Central memory CD8-positive, alpha-beta T cell (primary cell): ENCODE data around the gene CCNB1.
"Not testable (repeated sequence)": the region's sequence is repeated elsewhere in the genome, so short reads cannot be mapped to it uniquely, and the experiment has no call there.

ENCODE experiments used
- ATAC-seq: fragments of 150-1000 bp; cut with Tn5 transposase; replicated peaks from 2 replicates; pipeline ENCODE4 v1.10.0; 2022; ENCODE audit warnings: mild to moderate bottlenecking, moderate FRiP score, moderate number of reproducible peaks; ENCODE audit not compliant: poor library complexity, severe bottlenecking; ENCODE audit errors: extremely low read depth
- DNase-seq, 2 donors: peaks; one replicate each; pipeline ENCODE4 v3.0.0; 2021; ENCODE audit warnings: low spot score in 2 of 2
- H3K27ac Mint-ChIP-seq: one replicate; pipeline ENCODE4 v1.8.0; 2022; ENCODE audit warnings: low read depth, mild to moderate bottlenecking, moderate library complexity, mixed read lengths
- H3K27me3 Mint-ChIP-seq: one replicate; pipeline ENCODE4 v1.8.0; 2022; ENCODE audit warnings: mixed read lengths
- H3K36me3 Mint-ChIP-seq: one replicate; pipeline ENCODE4 v1.8.0; 2022; ENCODE audit warnings: mild to moderate bottlenecking, moderate library complexity, mixed read lengths; ENCODE audit not compliant: insufficient read depth
- H3K4me1 Mint-ChIP-seq: one replicate; pipeline ENCODE4 v1.8.0; 2022; ENCODE audit warnings: mixed read lengths
- H3K4me3 Mint-ChIP-seq: one replicate; pipeline ENCODE4 v1.8.0; 2022; ENCODE audit warnings: mild to moderate bottlenecking, moderate library complexity, mixed read lengths
- H3K9me3 Mint-ChIP-seq: one replicate; pipeline ENCODE4 v1.8.0; 2022; ENCODE audit warnings: mixed read lengths

The CCNB1 gene

GRCh38 chr5:69166686-69167492, at the start of gene CCNB1:
TSS of gene CCNB1 (plus strand) at chr5:69167150. CDS start at chr5:69167263, 113 bp downstream.
- H3K4me1 Mint-ChIP-seq: peaks cover 20% of the 10 kb centered on the region
- peak within 1 kb of the TSS; percentile 89 for H3K4me3 Mint-ChIP-seq
- DNase-seq (peak; percentile 92 to 95), ATAC-seq (peak; percentile 100)
- H3K27me3 Mint-ChIP-seq: no peaks in the 10 kb centered on the region
- peaks cover 6% of the 10 kb centered on the region for H3K36me3 Mint-ChIP-seq
- H3K9me3 Mint-ChIP-seq: no peaks in the 10 kb centered on the region
- H3K27ac Mint-ChIP-seq: peak within 1 kb of the TSS; percentile 77

- Mint-ChIP-seq H3K36me3 (peaks cover 39% of the 10 kb centered on the region), H3K4me3 (no peak overlapping the region), H3K4me1 (no peaks in the 10 kb centered on the region), H3K27me3 (no peaks in the 10 kb centered on the region), H3K27ac (no peak overlapping the region), H3K9me3 (no peaks in the 10 kb centered on the region)
- DNase-seq: no peak
- no peak for ATAC-seq
Measured at GRCh38 chr5:69129413-69129812, 37.5 kb upstream of the CCNB1 start.

DNA sequence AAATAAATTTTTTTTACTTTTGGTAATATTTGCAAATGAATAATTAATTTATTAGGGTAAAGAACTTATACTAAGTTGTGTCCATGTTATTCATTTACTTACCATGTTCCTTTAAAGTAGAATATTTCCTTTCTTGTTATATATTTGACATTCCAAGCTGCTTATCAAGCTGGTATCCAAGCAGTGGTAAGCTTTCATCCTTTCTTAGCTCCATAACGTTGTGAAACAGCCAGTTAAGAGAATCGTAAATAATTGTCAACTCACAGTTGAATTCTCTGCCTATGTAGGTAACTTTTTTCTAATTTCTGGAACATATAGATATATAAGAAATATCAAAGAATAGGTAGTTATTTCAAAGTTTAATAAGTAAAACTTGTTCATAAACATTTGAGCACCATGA, 36.7 kb upstream of the CCNB1 start:
- H3K36me3 Mint-ChIP-seq: peaks cover 31% of the 10 kb centered on the region
- DNase-seq: no peak
- no peak for ATAC-seq
- no peaks in the 10 kb centered on the region for H3K4me1 Mint-ChIP-seq
- H3K27ac Mint-ChIP-seq: no peak overlapping the region
- no peak overlapping the region for H3K4me3 Mint-ChIP-seq
- H3K9me3 Mint-ChIP-seq: no peaks in the 10 kb centered on the region
- H3K27me3 Mint-ChIP-seq: no peaks in the 10 kb centered on the region

GRCh38 chr5:69131304-69131703, 35.6 kb upstream of the CCNB1 start:
- no peaks in the 10 kb centered on the region for H3K9me3 Mint-ChIP-seq
- no peak for ATAC-seq
- DNase-seq: no peak
- H3K27me3 Mint-ChIP-seq: no peaks in the 10 kb centered on the region
- no peak overlapping the region for H3K4me3 Mint-ChIP-seq
- peaks cover 23% of the 10 kb centered on the region for H3K36me3 Mint-ChIP-seq
- no peak overlapping the region for H3K27ac Mint-ChIP-seq
- H3K4me1 Mint-ChIP-seq: no peaks in the 10 kb centered on the region

GRCh38 chr5:69134126-69134525, 32.8 kb upstream of the CCNB1 start:
- ATAC-seq: no peak
- H3K27ac Mint-ChIP-seq: no peak overlapping the region

GRCh38 chr5:69136293-69136692, 30.7 kb upstream of the CCNB1 start:
- no peaks in the 10 kb centered on the region for H3K36me3 Mint-ChIP-seq
- no peaks in the 10 kb centered on the region for H3K9me3 Mint-ChIP-seq
- DNase-seq (no peak), ATAC-seq (no peak)
- no peak overlapping the region for H3K27ac Mint-ChIP-seq
- H3K27me3 Mint-ChIP-seq: no peaks in the 10 kb centered on the region
- no peak overlapping the region for H3K4me3 Mint-ChIP-seq
- no peaks in the 10 kb centered on the region for H3K4me1 Mint-ChIP-seq

More at GRCh38 chr5:69134126-69134525, 32.8 kb upstream of the CCNB1 start:
- no peak for DNase-seq
- H3K36me3 Mint-ChIP-seq: peaks cover 3% of the 10 kb centered on the region
- H3K4me3 Mint-ChIP-seq: no peak overlapping the region
- no peaks in the 10 kb centered on the region for H3K4me1 Mint-ChIP-seq
- H3K9me3 Mint-ChIP-seq: no peaks in the 10 kb centered on the region
- H3K27me3 Mint-ChIP-seq: no peaks in the 10 kb centered on the region

GRCh38 chr5:69137208-69137607, 29.7 kb upstream of the CCNB1 start:
- H3K36me3 Mint-ChIP-seq: not testable (repeated sequence)

GRCh38 chr5:69137807-69138206, 29.1 kb upstream of the CCNB1 start:
- Mint-ChIP-seq H3K36me3 (no peaks in the 10 kb centered on the region), H3K4me1 (no peaks in the 10 kb centered on the region), H3K4me3 (no peak overlapping the region), H3K27ac (no peak overlapping the region), H3K9me3 (no peaks in the 10 kb centered on the region), H3K27me3 (no peaks in the 10 kb centered on the region)
- ATAC-seq (no peak), DNase-seq (no peak)

More at GRCh38 chr5:69137208-69137607, 29.7 kb upstream of the CCNB1 start:
- not testable (repeated sequence) for H3K27me3 Mint-ChIP-seq, ATAC-seq, H3K27ac Mint-ChIP-seq, H3K9me3 Mint-ChIP-seq, H3K4me3 Mint-ChIP-seq, DNase-seq, H3K4me1 Mint-ChIP-seq

GRCh38 chr5:69138766-69139165, 28.2 kb upstream of the CCNB1 start:
- H3K9me3 Mint-ChIP-seq: no peaks in the 10 kb centered on the region
- no peak overlapping the region for H3K27ac Mint-ChIP-seq
- no peaks in the 10 kb centered on the region for H3K27me3 Mint-ChIP-seq
- ATAC-seq: no peak
- H3K4me1 Mint-ChIP-seq: no peaks in the 10 kb centered on the region
- DNase-seq: no peak
- H3K4me3 Mint-ChIP-seq: no peak overlapping the region
- H3K36me3 Mint-ChIP-seq: no peaks in the 10 kb centered on the region

- not testable (repeated sequence) for H3K9me3 Mint-ChIP-seq, H3K4me3 Mint-ChIP-seq, DNase-seq, H3K4me1 Mint-ChIP-seq, H3K36me3 Mint-ChIP-seq, H3K27ac Mint-ChIP-seq, ATAC-seq, H3K27me3 Mint-ChIP-seq
Measured at GRCh38 chr5:69140239-69140638, 26.7 kb upstream of the CCNB1 start.

GRCh38 chr5:69140827-69141226, 26.1 kb upstream of the CCNB1 start:
- no peak overlapping the region for H3K27ac Mint-ChIP-seq
- DNase-seq (no peak), ATAC-seq (no peak)
- no peaks in the 10 kb centered on the region for H3K4me1 Mint-ChIP-seq
- no peaks in the 10 kb centered on the region for H3K27me3 Mint-ChIP-seq
- H3K9me3 Mint-ChIP-seq: no peaks in the 10 kb centered on the region
- no peaks in the 10 kb centered on the region for H3K36me3 Mint-ChIP-seq
- no peak overlapping the region for H3K4me3 Mint-ChIP-seq

- H3K4me3 Mint-ChIP-seq: not testable (repeated sequence)
Measured at GRCh38 chr5:69148576-69148975, 18.4 kb upstream of the CCNB1 start.

GRCh38 chr5:69148981-69149675, 17.8 kb upstream of the CCNB1 start:
- Mint-ChIP-seq H3K9me3 (no peaks in the 10 kb centered on the region), H3K36me3 (no peaks in the 10 kb centered on the region)

More at GRCh38 chr5:69148576-69148975, 18.4 kb upstream of the CCNB1 start:
- not testable (repeated sequence) for ATAC-seq, DNase-seq, H3K27me3 Mint-ChIP-seq, H3K27ac Mint-ChIP-seq, H3K36me3 Mint-ChIP-seq, H3K4me1 Mint-ChIP-seq, H3K9me3 Mint-ChIP-seq

More at GRCh38 chr5:69148981-69149675, 17.8 kb upstream of the CCNB1 start:
- no peaks in the 10 kb centered on the region for H3K4me1 Mint-ChIP-seq
- no peak for ATAC-seq
- no peaks in the 10 kb centered on the region for H3K27me3 Mint-ChIP-seq
- H3K27ac Mint-ChIP-seq: no peak overlapping the region
- no peak overlapping the region for H3K4me3 Mint-ChIP-seq
- DNase-seq: no peak
